Effector memory CD4-positive, alpha-beta T cell (primary cell): ENCODE data around the gene NABP2.

ENCODE experiments used
- DNase-seq, 3 donors: peaks; one replicate each; pipeline ENCODE4 v3.0.0-alpha.2; 2020
- H3K27ac ChIP-seq: 2 replicates; pipeline ENCODE4 v1.7.0; 2013; ENCODE audit warnings: mild to moderate bottlenecking, low read length, moderate library complexity; ENCODE audit not compliant: insufficient read depth, poor library complexity, severe bottlenecking
- H3K27me3 ChIP-seq: replicated peaks from 2 replicates; pipeline ENCODE4 v1.7.0; 2013; ENCODE audit warnings: mild to moderate bottlenecking, low read length; ENCODE audit not compliant: insufficient read depth, control insufficient read depth, poor library complexity, severe bottlenecking
- H3K36me3 ChIP-seq: 2 replicates; pipeline ENCODE4 v1.7.0; 2013; ENCODE audit warnings: mild to moderate bottlenecking, low read length, moderate library complexity; ENCODE audit not compliant: control insufficient read depth, insufficient read depth
- H3K4me1 ChIP-seq: 2 replicates; pipeline ENCODE4 v1.7.0; 2013; ENCODE audit warnings: low read length, mild to moderate bottlenecking; ENCODE audit not compliant: control insufficient read depth, insufficient read depth, poor library complexity, severe bottlenecking
- H3K4me3 ChIP-seq: 2 replicates; pipeline ENCODE4 v1.7.0; 2013; ENCODE audit warnings: low read length, low read depth, mild to moderate bottlenecking; ENCODE audit not compliant: insufficient read depth, poor library complexity, severe bottlenecking
- H3K9me3 ChIP-seq: 2 replicates; pipeline ENCODE4 v1.7.0; 2013; ENCODE audit warnings: mild to moderate bottlenecking, low read length, moderate library complexity; ENCODE audit not compliant: control insufficient read depth
- total RNA-seq, 3 donors: gene quantifications; one replicate each; lab custom pipeline; 2026; lab: John Stamatoyannopoulos, UW

Gene NABP2
- total RNA-seq: 11.4 to 15.5 (median 12.1) reads per million in 3 donors

GRCh38 chr12:56224102-56224701 is at the start of gene NABP2:
Gene NABP2 (plus strand): TSS chr12:56224342. CDS start chr12:56224857, 515 bp downstream.
- Histone ChIP-seq H3K4me3 (peak within 1 kb of the TSS; percentile 56), H3K4me1 (peaks cover 24% of the 10 kb centered on the region), H3K36me3 (no peaks in the 10 kb centered on the region), H3K27me3 (no peaks in the 10 kb centered on the region), H3K27ac (peak within 1 kb of the TSS; percentile 72), H3K9me3 (no peaks in the 10 kb centered on the region)
- peak; percentile 90 to 91 (median 91) for DNase-seq

- no peak overlapping the region for H3K4me3 ChIP-seq
- no peaks in the 10 kb centered on the region for H3K4me1 ChIP-seq
- no peaks in the 10 kb centered on the region for H3K9me3 ChIP-seq
- no peaks in the 10 kb centered on the region for H3K27me3 ChIP-seq
- DNase-seq: no peak
- peaks cover 71% of the 10 kb centered on the region for H3K36me3 ChIP-seq
- no peak overlapping the region for H3K27ac ChIP-seq
These were observed 45.8 kb upstream of the NABP2 start for GRCh38 chr12:56178347-56178746.

- Histone ChIP-seq H3K36me3 (peaks cover 17% of the 10 kb centered on the region), H3K4me3 (no peak overlapping the region)
These were observed 37.2 kb upstream of the NABP2 start for GRCh38 chr12:56186957-56187356.

GRCh38 chr12:56188131-56188777 is 35.9 kb upstream of the NABP2 start:
- Histone ChIP-seq H3K9me3 (no peaks in the 10 kb centered on the region), H3K27ac (peak overlapping the region; percentile 75), H3K36me3 (peaks cover 15% of the 10 kb centered on the region), H3K27me3 (no peaks in the 10 kb centered on the region), H3K4me3 (peak overlapping the region; percentile 74), H3K4me1 (peaks cover 15% of the 10 kb centered on the region)
- DNase-seq: no peak

More at GRCh38 chr12:56186957-56187356, 37.2 kb upstream of the NABP2 start:
- Histone ChIP-seq H3K4me1 (peaks cover 15% of the 10 kb centered on the region), H3K9me3 (no peaks in the 10 kb centered on the region), H3K27me3 (no peaks in the 10 kb centered on the region), H3K27ac (peak overlapping the region; percentile 75)
- DNase-seq: no peak

GRCh38 chr12:56188778-56189098 is 35.4 kb upstream of the NABP2 start:
- Histone ChIP-seq H3K4me3 (peak overlapping the region; percentile 74), H3K9me3 (no peaks in the 10 kb centered on the region), H3K27ac (peak overlapping the region; percentile 75), H3K4me1 (peaks cover 15% of the 10 kb centered on the region), H3K27me3 (no peaks in the 10 kb centered on the region), H3K36me3 (peaks cover 11% of the 10 kb centered on the region)
- peak in 1 of 3 donors; percentile 5 for DNase-seq

- no peaks in the 10 kb centered on the region for H3K9me3 ChIP-seq
- H3K4me3 ChIP-seq: peak within 1 kb of the TSS; percentile 74
- peak; percentile 74 to 82 (median 78) for DNase-seq
- peaks cover 15% of the 10 kb centered on the region for H3K4me1 ChIP-seq
- H3K36me3 ChIP-seq: peaks cover 6% of the 10 kb centered on the region
- peak within 1 kb of the TSS; percentile 85 for H3K27ac ChIP-seq
- H3K27me3 ChIP-seq: no peaks in the 10 kb centered on the region
These were observed 34.8 kb upstream of the NABP2 start, which contains the start of gene SMARCC2 for GRCh38 chr12:56189099-56189917. Gene SMARCC2 (minus strand): TSS chr12:56189483. CDS start chr12:56189461, 22 bp downstream.

GRCh38 chr12:56189918-56190694 is 34.0 kb upstream of the NABP2 start:
- peak overlapping the region; percentile 85 for H3K27ac ChIP-seq
- H3K36me3 ChIP-seq: no peaks in the 10 kb centered on the region
- H3K4me3 ChIP-seq: peak overlapping the region; percentile 71
- H3K27me3 ChIP-seq: no peaks in the 10 kb centered on the region
- peak; percentile 56 to 59 (median 59) for DNase-seq
- H3K9me3 ChIP-seq: no peaks in the 10 kb centered on the region
- peaks cover 15% of the 10 kb centered on the region for H3K4me1 ChIP-seq

GRCh38 chr12:56190695-56191155 is 33.4 kb upstream of the NABP2 start:
- Histone ChIP-seq H3K36me3 (no peaks in the 10 kb centered on the region), H3K4me1 (peaks cover 15% of the 10 kb centered on the region), H3K4me3 (peak overlapping the region; percentile 71), H3K9me3 (no peaks in the 10 kb centered on the region), H3K27ac (peak overlapping the region; percentile 85), H3K27me3 (no peaks in the 10 kb centered on the region)
- DNase-seq: no peak

- H3K27me3 ChIP-seq: no peaks in the 10 kb centered on the region
- H3K27ac ChIP-seq: no peak overlapping the region
- H3K9me3 ChIP-seq: no peaks in the 10 kb centered on the region
- no peaks in the 10 kb centered on the region for H3K36me3 ChIP-seq
- DNase-seq: no peak
- H3K4me3 ChIP-seq: no peak overlapping the region
- H3K4me1 ChIP-seq: peaks cover 13% of the 10 kb centered on the region
These were observed 31.6 kb upstream of the NABP2 start for GRCh38 chr12:56192582-56192981.
